HepG2 (cell line): ENCODE data around the gene COA3. TPM values are rescaled to one million over a fixed set of nuclear protein-coding genes. Genes with fewer than 3 reads are reported as not detected.

Source experiments
- ARID5B ChIP-seq: IDR thresholded peaks from 2 replicates; pipeline ENCODE4 v1.4.0; 2020; ENCODE audit warnings: mild to moderate bottlenecking, missing genetic modification reagents
- FOSL1 ChIP-seq: sonication (generic); formaldehyde crosslinking; IDR thresholded peaks from 2 replicates; pipeline ENCODE4 v1.9.0; 2021; ENCODE audit warnings: missing genetic modification reagents, borderline replicate concordance
- FOXJ3 ChIP-seq: sonication (generic); formaldehyde crosslinking; IDR thresholded peaks from 2 replicates; pipeline ENCODE4 v1.4.0; 2020; ENCODE audit warnings: missing genetic modification reagents, mild to moderate bottlenecking, borderline replicate concordance
- MAFK ChIP-seq, 2 experiments: IDR thresholded peaks in 1 of 2; conservative IDR thresholded peaks in 1 of 2; 2 replicates each; pipeline ENCODE4 v1.6.1; 2011; ENCODE audit warnings: improper control_type of control experiment in 2 of 2, low read length in 2 of 2
- ZKSCAN5 ChIP-seq: sonication (generic); formaldehyde crosslinking; IDR thresholded peaks from 2 replicates; pipeline ENCODE4 v1.5.1; 2020; ENCODE audit warnings: mild to moderate bottlenecking, missing genetic modification reagents
- ZNF317 ChIP-seq: sonication (generic); formaldehyde crosslinking; IDR thresholded peaks from 2 replicates; pipeline ENCODE4 v1.5.0; 2020; ENCODE audit warnings: mild to moderate bottlenecking, missing genetic modification reagents
- ZNF557 ChIP-seq: sonication (generic); formaldehyde crosslinking; IDR thresholded peaks from 2 replicates; pipeline ENCODE4 v1.4.0; 2020; ENCODE audit warnings: missing genetic modification reagents
- ZNF891 ChIP-seq: sonication (generic); formaldehyde crosslinking; IDR thresholded peaks from 2 replicates; pipeline ENCODE4 v1.5.0; 2020; ENCODE audit warnings: mild to moderate bottlenecking, missing genetic modification reagents
- polyA plus RNA-seq, 8 experiments: library from polyadenylated mRNA; depleted of rRNA in 3 of 8; stranded (reverse) in 7 of 8; unstranded in 1 of 8; fragments of >200 nt; fragmentation: Illumina TruSeq in 4 of 8; extraction: Trizol in 4 of 8; gene quantifications; 2 replicates each; pipeline versions ENCODE4 v1.2.1 to v1.2.3, GENCODE V29; 2011 to 2016; ENCODE audit warnings: low read depth in 4 of 8, missing spikeins in 1 of 8, mixed read lengths in 1 of 8; ENCODE audit not compliant: insufficient read depth in 1 of 8
- total RNA-seq, 5 experiments: library from RNA; depleted of rRNA; stranded (reverse); fragments of >200 nt; fragmentation: Illumina TruSeq; extraction: Trizol; gene quantifications; 2 replicates each; pipeline ENCODE4 v1.2.3, GENCODE V29; 2016; ENCODE audit warnings: low read depth in 1 of 5
- TF ChIP-seq, protein P1 (sequence below): sonication (generic); formaldehyde crosslinking; IDR thresholded peaks from 2 replicates; pipeline ENCODE4 v1.4.0; 2020; ENCODE audit warnings: missing genetic modification reagents
- TF ChIP-seq, protein P2 (sequence below): sonication (generic); formaldehyde crosslinking; IDR thresholded peaks from 2 replicates; pipeline ENCODE4 v1.5.0; 2020; ENCODE audit warnings: mild to moderate bottlenecking, missing genetic modification reagents, borderline replicate concordance

The COA3 gene
- total and polyA plus RNA-seq, 2 of the 13 experiments (the other 11 are each of a cell fraction or from before 2014, with no cell fraction given), result 133 to 202 TPM

DNA sequence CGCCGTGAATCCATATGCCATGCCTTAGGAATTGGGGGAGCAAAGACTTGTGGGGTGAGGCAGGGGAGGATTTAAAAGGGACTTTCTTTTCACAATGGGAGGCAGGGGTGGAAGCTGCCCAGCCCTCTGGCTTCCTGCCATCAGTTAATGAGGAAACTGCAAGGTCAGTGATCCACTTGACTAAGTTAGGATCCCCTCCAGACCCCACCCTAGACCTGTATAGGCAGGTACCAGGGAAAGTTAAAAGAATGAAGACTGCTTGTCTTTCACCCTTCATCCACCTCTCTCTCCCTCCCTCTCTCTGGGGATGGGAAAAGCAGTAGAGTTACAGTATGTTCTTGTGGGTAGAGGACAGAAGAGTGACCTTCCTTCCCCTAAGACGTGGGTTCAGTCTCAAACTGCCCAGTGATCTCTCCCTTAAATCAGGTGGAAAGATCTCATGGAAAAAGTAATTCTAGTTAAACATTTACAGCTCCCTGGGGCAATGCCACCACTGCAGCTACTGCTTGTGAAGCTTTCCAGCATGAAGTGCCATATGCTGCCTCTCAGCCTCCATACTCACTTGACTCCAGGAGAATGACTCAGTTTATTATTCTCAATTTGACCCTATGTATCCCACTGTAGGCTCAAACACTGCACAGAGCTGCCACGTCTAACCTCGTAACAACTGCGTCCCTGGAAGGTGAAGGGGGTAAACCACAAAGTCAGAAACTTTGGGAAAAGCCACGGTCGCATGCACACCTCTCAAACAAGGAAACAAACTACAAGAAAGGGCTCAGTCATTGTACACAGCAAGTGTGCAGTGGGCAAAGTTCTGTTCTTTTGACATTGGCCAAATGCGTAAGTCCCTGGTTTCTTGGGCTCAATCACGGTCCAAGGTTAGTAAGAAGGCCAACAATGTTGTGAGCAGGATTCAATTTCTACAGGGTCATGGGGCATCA, 1.2 kb downstream of the COA3 start (continued):
- TF ChIP-seq ARID5B (CRISPR knock-in tag) (0 out of 2 replicates have a peak, but pooled peaks have one; percentile 11), FOXJ3 (no peak), ZKSCAN5 (CRISPR knock-in tag) (no peak), MAFK (conservative IDR thresholded peaks at IDR 0.05 in 1 of 2, IDR thresholded peaks at IDR 0.05 in 1 of 2; ENCODE audit: low read length in 2 of 2) (no peak), ZNF557 (CRISPR knock-in tag) (no peak), FOSL1 (no peak), ZNF317 (no peak; the same call in 1 of the 2 replicates), ZNF891 (no peak; the same call in 1 of the 2 replicates)
- TF ChIP-seq, protein P1, sequence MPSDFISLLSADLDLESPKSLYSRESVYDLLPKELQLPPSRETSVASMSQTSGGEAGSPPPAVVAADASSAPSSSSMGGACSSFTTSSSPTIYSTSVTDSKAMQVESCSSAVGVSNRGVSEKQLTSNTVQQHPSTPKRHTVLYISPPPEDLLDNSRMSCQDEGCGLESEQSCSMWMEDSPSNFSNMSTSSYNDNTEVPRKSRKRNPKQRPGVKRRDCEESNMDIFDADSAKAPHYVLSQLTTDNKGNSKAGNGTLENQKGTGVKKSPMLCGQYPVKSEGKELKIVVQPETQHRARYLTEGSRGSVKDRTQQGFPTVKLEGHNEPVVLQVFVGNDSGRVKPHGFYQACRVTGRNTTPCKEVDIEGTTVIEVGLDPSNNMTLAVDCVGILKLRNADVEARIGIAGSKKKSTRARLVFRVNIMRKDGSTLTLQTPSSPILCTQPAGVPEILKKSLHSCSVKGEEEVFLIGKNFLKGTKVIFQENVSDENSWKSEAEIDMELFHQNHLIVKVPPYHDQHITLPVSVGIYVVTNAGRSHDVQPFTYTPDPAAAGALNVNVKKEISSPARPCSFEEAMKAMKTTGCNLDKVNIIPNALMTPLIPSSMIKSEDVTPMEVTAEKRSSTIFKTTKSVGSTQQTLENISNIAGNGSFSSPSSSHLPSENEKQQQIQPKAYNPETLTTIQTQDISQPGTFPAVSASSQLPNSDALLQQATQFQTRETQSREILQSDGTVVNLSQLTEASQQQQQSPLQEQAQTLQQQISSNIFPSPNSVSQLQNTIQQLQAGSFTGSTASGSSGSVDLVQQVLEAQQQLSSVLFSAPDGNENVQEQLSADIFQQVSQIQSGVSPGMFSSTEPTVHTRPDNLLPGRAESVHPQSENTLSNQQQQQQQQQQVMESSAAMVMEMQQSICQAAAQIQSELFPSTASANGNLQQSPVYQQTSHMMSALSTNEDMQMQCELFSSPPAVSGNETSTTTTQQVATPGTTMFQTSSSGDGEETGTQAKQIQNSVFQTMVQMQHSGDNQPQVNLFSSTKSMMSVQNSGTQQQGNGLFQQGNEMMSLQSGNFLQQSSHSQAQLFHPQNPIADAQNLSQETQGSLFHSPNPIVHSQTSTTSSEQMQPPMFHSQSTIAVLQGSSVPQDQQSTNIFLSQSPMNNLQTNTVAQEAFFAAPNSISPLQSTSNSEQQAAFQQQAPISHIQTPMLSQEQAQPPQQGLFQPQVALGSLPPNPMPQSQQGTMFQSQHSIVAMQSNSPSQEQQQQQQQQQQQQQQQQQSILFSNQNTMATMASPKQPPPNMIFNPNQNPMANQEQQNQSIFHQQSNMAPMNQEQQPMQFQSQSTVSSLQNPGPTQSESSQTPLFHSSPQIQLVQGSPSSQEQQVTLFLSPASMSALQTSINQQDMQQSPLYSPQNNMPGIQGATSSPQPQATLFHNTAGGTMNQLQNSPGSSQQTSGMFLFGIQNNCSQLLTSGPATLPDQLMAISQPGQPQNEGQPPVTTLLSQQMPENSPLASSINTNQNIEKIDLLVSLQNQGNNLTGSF (CRISPR knock-in tag), result no peak
- TF ChIP-seq, protein P2, sequence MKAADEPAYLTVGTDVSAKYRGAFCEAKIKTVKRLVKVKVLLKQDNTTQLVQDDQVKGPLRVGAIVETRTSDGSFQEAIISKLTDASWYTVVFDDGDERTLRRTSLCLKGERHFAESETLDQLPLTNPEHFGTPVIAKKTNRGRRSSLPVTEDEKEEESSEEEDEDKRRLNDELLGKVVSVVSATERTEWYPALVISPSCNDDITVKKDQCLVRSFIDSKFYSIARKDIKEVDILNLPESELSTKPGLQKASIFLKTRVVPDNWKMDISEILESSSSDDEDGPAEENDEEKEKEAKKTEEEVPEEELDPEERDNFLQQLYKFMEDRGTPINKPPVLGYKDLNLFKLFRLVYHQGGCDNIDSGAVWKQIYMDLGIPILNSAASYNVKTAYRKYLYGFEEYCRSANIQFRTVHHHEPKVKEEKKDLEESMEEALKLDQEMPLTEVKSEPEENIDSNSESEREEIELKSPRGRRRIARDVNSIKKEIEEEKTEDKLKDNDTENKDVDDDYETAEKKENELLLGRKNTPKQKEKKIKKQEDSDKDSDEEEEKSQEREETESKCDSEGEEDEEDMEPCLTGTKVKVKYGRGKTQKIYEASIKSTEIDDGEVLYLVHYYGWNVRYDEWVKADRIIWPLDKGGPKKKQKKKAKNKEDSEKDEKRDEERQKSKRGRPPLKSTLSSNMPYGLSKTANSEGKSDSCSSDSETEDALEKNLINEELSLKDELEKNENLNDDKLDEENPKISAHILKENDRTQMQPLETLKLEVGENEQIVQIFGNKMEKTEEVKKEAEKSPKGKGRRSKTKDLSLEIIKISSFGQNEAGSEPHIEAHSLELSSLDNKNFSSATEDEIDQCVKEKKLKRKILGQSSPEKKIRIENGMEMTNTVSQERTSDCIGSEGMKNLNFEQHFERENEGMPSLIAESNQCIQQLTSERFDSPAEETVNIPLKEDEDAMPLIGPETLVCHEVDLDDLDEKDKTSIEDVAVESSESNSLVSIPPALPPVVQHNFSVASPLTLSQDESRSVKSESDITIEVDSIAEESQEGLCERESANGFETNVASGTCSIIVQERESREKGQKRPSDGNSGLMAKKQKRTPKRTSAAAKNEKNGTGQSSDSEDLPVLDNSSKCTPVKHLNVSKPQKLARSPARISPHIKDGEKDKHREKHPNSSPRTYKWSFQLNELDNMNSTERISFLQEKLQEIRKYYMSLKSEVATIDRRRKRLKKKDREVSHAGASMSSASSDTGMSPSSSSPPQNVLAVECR, result no peak; the same call in none of the 2 replicates
